GM21528 (cell line): Measurements from ENCODE around the gene ENAH.
"Not testable (repeated sequence)": the region's sequence is repeated elsewhere in the genome, so short reads cannot be mapped to it uniquely, and the experiment has no call there.

Experiments
- ATAC-seq: cut with Tn5 transposase; IDR thresholded peaks from one replicate; pipeline ENCODE4 v1.9.1; 2021; ENCODE audit warnings: mild to moderate bottlenecking, moderate library complexity; ENCODE audit not compliant: unreplicated experiment, low FRiP score

Gene ENAH

DNA sequence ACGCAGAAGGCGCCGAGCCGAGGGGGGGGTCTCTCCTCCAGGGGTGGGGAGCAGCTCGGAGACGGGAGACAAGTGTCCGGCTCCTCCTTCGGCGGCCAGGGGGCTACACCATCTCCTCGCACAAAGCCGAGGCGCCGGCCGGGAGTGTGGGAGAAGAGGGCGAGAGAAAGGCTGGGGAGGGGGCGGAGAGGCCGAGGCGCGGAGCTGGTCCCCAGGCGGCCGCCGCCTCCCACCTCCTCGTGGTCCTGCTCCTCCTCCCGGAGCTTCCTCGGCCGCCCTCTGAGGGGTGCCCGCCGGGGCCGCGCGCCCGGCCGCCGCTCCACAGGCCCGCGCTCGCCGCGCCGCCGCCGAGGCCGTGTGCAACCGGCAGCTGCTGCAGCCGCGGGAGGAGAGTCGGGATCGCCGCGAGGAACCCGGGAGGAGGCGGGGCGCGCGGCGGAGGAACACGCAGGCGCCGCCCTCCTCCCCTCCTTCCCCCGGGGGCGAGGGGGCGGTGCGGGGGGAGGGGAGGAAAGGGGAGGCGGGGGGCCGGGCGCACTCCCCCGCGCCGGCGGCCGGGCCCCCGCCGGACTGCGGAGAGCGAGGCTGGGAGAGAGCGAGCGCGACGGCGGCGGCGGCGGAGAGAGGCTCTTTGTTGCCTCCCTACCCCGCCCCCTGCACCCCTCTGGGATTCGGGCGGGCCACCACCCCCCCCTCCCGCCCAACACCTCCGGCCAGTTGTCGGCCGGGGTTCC, at the start of gene ENAH:
Gene ENAH (minus strand): TSS at position 395 of the 734 bp plus-strand sequence. CDS start 433 bp downstream, outside the sequence.
- ATAC-seq = no peak

GRCh38 chr1:225700889-225701465, 48.1 kb upstream of the ENAH start:
- no peak for ATAC-seq

DNA sequence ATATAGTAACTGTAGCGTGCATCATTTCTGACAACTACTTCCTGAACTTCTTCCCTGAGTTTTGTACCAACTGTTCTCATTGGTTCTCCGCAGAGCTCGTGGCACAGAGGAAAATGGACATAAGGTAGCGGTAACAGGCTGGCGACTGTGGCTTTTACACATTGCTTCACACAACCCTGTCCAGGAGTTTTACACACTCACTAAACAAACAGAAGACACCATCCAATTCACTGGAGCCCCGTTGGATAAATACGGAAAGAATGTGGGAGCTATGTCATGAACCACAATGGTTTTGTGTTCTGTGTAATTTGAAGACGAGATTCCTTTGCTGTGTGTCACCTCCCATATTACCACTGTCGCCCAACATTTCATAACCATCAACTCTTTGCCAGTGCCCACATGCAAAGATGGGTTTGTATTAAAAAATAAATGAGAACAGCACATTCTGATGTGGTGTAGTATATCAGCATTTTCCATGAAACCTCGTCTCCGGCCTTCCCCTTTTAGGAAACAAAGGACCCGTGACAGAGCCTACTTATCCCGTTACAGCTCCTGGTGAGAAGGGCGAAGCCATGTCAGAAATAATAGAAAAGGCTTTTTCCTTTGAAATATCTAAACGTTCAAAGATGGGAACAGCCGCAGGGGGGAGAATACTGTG, 47.4 kb upstream of the ENAH start:
- no peak for ATAC-seq

GRCh38 chr1:225699336-225699735, 46.4 kb upstream of the ENAH start:
- ATAC-seq = no peak

DNA sequence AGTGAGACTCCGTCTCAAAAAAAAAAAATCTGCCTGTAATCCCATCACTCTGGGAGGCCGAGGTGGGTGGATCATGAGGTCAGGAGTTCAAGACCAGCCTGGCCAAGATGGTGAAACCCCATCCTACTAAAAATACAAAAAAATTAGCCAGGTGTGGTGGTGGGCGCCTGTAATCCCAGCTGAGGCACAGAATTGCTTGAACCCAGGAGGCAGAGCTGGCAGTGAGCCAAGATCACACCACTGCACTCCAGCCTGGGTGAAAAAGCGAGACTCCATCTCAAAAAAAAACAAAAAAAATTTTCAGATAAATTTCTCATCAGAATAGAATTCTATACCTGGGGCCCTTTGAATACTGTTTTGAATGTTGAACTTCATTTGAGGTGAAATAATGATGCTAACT, 45.3 kb upstream of the ENAH start:
- ATAC-seq = not testable (repeated sequence)

- ATAC-seq = no peak
Observed at GRCh38 chr1:225697428-225697827, 44.5 kb upstream of the ENAH start.

DNA sequence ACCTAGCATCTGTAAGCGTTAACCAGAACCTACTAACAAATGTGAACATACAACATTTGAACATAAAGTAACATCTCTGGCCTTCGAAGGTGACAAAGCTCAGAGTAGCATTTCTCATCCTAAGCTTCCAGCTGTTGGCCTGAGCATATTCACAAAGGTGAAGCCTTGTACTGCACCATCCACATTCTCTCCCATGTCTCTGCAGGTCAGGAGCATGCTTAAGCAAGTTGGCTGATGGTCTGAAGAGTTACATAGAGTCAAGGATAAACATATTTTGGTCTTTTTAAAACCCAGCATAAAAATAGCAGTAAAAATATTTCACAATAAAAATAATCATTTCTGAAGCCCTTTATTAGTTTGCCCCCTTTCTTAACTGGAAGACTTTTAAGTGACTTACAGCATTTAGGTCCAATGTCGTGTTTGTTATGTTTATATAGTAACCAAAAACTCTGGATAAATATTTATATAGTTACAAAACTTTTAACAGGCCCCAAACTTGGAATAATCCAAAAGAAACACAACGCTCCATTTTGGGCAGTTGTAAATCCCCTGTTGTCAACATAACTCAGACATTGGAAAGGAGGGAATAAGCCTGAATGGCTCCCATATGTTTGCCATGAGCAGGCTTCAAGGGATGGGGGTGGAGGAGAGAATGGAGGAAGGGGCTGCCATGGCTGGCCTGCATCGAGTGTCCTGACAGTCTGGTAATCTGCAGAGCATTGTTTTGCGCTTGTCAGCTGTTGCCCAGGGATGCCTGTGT, 42.8 kb upstream of the ENAH start:
- ATAC-seq = no peak

- no peak for ATAC-seq
Observed at GRCh38 chr1:225694151-225694603, 41.3 kb upstream of the ENAH start.

- ATAC-seq = not testable (repeated sequence)
Observed at GRCh38 chr1:225693697-225694096, 40.8 kb upstream of the ENAH start.

DNA sequence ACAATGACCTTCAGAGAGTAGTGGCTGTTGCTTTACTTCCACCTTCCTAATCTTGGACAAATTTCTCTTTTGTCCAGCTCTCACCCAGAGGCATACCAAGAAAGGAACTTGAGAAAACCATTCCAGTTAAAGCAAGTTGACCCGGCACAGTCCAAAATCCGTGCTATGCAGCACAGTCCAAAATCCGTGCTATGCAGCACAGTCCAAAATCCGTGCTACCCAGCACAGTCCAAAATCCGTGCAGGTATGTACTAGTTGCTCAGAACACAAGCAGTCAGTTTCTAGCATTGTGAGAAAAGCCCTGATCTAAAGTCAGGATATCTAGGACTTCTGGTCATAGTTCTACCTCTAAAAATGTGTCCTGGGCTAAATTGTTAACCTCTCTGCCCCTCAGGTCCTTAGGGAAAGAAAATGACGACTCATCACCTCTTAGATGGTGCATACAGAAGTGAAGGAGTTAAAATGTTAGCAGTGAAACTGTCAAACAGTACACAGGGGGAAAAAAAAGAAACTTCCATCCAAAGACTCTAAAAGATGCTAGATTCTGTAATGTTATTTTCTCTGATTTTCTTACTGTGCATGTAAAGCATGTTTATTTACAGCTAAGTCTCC, 40.3 kb upstream of the ENAH start:
- no peak for ATAC-seq

GRCh38 chr1:225692517-225692879, 39.6 kb upstream of the ENAH start:
- no peak for ATAC-seq

GRCh38 chr1:225691861-225692516, 39.1 kb upstream of the ENAH start:
- no peak for ATAC-seq

DNA sequence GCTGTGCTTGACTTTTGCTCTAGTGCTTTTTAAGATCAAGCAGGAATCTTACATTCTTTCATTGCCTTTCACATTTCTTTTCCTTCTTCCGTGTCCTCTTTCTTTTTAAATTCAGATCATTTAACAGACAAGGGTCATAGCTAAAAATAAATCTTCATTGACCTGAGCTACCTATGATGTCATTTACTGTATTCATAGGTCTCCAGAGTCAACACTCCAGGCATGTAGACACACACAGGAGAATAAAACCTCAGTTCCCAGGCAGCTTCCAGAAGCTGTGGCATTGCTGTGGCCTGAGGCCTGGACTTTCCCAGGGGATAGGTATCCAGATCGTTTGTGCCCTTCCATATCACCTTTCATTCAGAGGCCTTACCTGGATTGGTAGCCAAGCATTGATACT, 38.5 kb upstream of the ENAH start:
- no peak for ATAC-seq

- no peak for ATAC-seq
Observed at GRCh38 chr1:225689882-225690459, 37.0 kb upstream of the ENAH start.

DNA sequence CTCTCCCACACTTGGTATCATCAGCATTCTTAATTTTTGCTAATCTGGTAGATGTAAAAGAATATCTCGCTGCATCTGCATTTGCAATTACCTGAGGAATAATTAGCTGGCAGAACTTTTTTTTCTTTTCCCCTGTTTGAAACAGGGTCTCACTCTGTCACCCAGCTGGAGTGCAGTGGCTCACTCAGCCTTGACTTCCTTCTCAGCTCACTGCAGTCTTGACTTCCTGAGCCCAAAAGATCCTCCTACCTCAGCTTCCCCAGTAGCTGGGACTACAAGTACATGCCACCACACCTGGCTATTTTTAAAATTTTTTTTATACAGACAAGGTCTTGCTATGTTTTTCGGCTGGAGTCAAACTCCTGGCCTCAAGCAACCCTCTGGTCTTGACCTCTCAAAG, 35.4 kb upstream of the ENAH start:
- ATAC-seq = no peak

GRCh38 chr1:225685476-225686176, 32.7 kb upstream of the ENAH start:
- ATAC-seq = no peak

- ATAC-seq = no peak
Observed at GRCh38 chr1:225684741-225685140, 31.8 kb upstream of the ENAH start.

DNA sequence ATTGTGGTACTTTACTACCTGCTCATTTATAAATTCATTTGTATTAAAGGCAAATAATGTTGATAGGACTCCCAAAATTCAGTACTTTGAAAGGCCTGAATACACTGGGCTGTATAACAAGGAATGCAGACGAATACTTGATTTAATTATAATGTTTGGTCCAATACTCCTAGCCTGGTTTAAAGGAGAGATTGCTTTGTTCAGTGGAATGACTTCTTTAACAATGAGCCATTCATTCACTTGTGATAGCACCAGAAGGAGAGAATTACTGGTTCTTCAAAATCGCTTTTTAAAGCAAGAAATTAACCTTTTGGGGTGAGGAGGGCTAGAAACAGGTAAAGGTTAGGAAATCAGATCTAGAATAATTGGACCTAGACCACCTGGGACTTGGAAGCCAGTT, 28.3 kb upstream of the ENAH start:
- ATAC-seq = no peak

GRCh38 chr1:225678545-225678944, 25.6 kb upstream of the ENAH start:
- ATAC-seq = no peak
